GM18526 (cell line): ENCODE data around the gene FBF1.

ENCODE experiments used
- POLR2A ChIP-seq: IDR thresholded peaks from 3 replicates; pipeline ENCODE4 v1.6.1; 2011; ENCODE audit not compliant: insufficient read length; ENCODE audit errors: extremely low read depth

The FBF1 gene

DNA sequence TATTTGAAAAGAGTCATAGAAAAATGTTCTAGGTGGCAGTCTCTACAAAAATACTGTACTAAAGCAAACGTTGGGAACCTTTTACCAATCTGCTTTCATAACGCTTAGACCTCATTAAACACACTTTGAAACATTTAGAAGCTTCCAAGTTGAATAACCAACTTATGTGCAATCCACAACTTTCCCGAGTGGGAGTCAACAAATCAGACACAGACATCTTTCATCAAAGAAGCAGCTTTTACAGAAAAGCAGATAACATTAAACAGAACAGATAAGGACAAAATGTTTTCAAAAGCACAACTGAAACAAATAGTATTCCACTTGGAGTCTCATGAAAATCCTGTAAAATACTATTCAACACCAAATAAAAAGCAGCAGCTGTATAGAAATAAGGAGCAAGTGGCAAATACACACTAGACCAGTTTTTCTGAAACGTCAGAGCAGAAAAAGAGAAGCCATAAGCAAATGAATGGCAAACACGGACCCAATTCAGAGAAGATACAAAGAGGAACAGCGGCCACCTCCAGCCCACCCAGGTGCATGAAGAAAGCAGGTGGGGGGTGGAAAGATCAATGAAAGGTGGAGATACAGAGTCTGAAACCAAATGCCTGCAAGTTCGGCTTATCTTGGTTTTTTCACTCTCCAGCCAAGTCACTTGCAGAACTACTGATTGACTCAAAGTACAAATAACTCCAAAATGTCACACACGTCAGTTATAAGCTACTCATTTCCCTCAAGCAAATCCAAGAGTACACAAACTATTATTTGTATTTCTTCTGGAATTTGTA is 18.4 kb upstream of the FBF1 start:
- TF ChIP-seq POLR2A, result no peak

DNA sequence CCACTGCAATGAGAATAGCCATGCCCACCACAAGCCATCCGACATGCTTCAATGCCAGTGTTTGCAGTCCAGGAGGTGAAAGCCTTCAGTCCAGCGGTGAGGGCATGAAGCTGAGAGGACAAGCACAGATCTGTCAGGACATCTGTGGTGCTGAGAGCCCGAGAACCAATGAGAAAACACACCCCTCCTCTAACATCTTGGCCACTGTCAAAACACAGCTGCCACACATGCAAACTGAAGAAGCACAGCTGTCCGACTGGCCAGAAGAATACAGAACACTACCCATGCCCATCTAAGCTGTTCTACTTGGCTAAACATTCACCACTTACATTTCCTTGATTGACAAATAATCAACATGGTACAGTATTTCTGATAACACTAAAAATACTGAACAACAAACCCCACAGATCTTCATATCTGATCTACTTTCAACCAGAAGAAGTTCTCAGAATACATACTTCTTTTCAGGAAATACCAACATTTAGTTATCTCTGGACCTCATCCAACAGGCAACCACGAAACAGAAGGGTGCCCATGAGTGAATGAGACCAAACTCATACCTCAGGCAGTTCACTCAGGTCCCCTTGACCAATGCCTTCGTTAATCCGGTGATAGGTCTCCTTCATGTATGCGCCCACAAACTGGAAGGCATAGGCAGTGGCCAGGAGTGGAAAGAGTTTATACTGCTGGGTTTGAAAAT is 10.2 kb upstream of the FBF1 start:
- TF ChIP-seq POLR2A, result no peak

DNA sequence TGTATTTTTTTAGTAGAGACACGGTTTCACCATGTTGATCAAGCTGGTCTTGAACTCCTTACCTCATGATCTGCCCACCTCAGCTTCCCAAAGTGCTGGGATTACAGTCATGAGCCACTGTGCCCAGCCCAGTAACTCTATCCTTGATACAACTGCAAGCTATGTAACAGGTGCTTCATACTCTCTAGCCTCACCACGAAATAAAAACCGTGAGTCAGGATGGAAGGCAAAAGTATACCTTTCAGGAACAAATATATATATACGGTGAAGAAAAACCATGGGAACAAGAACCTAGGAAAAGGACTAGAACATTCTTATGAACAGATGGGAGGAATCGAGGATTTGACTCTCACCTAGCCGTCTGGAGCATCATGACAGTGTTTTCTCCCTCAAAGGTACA is 9.6 kb upstream of the FBF1 start:
- no peak for TF ChIP-seq POLR2A

DNA sequence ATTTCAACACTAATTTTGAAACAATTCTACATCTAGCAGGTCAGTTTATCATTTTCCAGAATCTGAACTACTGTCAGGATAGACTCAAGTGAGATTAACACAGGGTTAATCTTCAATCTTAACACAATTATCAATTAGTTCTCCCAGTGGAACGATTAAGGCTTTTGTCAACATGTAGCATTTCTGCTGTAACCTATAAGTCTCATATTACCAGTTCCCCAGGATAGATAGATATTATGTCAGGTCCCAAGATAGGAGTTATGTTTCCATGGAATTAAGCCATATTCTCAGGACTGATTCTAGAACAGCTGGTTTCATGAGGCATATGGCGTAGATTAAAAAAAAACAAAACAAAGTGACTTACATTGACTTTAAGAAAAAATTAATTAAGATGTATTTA is 4.4 kb upstream of the FBF1 start:
- TF ChIP-seq POLR2A, result no peak

DNA sequence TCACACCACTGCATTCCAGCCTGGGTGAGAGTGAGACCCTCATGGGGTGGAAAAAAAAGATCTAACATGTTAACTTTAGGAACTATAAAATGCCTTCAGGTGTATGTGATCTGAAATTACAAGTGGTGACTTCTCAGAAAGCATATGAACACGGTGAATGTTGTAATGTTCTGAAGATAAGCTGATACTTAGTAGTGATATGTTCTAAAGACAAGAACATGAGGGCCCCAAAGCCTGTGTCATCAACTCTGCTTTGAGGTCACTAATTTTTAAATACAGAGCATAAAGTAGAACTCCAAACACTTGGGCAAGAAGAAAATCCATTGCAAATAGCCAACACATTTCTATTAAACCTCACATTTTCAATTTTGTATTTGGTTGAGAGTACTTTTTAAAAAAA is 2.6 kb upstream of the FBF1 start:
- no peak for TF ChIP-seq POLR2A

DNA sequence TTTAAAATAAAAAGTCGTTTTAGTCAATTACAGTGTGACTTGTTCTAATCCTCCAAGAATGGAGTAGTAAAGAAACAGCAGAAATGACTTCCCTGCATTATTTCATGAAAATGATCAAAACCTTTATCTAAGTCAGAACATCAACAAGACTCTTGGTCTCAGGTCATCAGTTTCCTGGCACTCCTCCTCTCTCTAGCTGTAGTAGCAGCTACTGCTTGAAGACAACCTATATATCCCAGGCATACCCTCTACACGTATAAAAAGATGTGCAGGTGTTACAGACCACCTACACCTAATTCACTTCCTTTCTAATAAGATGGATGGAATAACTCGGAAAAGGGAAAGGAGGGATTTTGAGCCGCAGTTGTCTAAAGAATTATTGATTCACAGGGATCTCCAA is 1.6 kb upstream of the FBF1 start:
- TF ChIP-seq POLR2A, result no peak

DNA sequence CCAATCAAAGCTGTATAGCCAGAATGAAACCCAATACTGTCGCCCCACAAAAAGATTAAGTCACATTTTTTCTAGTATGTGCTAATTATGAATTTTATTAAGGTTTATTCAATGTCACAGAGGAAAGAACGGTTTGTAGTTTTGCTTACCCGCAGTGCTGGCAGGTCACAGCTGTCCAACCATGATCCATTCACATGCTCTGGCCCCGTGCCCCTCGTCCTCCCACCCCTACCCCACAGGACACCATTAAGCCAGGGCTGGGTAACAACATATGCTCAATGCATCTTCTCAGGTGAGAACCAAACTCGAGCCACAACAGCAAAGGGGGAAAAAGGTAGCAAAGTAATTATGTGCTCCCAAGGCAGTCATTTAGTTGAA is 589 bp upstream of the FBF1 start:
- no peak for TF ChIP-seq POLR2A

DNA sequence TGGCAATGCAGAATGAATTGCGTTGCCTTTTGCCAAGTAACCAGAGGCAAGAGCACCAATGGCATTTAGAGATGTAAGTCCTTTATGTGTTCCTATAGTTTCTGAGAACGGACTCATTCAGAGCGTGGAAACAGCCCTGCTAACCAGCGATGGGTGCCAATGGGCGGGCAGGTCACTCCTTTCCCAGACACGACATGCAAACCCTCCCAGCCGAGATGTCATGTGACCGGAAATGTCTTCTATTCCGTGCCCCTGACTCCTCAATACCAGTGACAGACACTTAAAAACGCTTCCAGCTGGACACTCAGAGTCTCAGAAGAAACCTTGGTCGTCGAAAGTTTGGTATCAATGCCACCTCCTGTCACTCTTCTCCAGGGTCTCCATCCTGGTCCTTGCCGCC is 3.2 kb downstream of the FBF1 start:
- TF ChIP-seq POLR2A, result no peak

DNA sequence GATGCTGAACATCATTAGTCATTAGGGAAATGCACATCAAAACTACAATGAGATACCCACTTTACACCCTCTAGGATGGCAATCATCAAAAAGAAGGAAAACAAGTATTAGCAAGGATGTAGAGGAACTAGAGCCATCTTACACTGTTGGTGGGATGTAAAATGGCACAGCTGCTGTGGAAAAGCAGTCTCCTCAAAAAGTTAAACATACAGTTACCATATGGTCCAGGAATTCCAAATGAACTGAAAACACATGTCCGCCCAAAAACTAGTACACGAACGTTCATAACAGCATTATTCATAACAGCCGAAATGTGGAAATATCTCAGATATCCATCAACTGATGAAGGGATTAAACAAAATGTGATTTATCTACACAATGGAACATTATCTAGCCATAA is 7.0 kb downstream of the FBF1 start:
- no peak for TF ChIP-seq POLR2A

DNA sequence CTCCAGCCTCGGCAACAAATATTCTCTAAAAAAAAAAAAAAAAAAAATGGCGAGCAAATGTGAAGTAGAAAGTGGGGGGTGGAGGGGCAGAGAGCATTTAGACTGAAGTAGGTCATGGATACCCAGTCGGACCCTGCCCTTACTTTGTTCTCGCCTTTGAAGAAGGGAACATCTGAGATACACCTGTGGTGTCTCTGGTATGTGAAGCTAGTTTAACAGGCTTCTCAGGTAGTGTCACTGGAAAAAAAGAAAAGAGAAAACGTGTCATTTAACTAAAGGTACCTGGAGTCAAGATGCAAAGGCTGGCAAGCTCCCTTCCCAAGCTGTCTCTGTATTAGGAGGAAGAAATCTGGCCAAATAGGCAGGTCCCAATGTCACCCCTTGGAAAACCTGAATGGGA is 8.0 kb downstream of the FBF1 start:
- TF ChIP-seq POLR2A, result no peak

DNA sequence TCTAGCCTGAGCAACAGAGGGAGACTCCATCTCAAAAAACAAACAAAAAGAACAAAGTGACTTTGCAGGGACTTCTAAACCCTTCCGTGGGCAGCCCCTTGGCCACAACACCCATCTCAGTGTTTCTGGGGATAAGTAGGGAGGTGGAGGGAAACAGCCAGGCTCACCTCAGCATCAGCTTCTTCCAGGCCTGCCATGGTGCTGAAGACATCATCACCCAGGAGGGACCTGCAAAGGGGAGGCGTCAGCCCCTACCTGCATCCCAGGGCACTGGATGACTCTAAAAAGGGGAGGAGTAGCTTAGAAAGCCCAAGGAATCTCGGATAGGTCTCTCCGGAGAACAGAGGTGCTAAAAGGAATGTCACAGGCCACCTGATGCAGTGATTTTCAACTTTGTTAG is 9.8 kb downstream of the FBF1 start:
- no peak for TF ChIP-seq POLR2A

DNA sequence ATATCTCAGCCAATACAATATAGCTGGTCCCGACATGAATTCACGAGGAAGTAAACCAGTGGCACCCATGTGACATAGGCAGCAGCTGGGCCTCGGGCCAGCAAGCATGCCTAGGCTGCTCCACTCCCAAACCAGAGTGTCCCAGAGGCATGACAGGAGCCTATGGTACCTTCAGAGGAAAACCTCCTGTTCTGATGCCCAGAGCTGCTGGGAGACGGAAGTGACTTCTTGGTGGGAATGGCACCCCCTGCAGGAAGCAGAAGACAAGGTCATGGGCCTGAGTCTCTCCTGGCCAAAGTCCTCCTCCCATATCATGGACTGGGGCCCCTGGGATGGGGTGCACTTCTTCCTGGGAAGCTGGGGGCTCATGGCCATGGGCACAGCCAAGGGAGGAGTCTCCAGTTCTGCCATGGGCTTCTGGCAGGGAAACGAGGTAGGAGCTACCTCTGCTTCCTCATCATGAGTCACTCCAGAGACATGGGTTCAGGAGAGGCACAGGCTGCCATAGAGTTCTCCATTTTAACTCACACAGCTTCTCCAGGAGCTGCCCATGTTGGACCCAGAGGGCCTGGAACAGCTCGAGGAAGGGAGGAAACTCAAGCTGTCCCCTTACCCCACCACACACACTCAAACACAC is 13.4 kb downstream of the FBF1 start:
- TF ChIP-seq POLR2A, result no peak

DNA sequence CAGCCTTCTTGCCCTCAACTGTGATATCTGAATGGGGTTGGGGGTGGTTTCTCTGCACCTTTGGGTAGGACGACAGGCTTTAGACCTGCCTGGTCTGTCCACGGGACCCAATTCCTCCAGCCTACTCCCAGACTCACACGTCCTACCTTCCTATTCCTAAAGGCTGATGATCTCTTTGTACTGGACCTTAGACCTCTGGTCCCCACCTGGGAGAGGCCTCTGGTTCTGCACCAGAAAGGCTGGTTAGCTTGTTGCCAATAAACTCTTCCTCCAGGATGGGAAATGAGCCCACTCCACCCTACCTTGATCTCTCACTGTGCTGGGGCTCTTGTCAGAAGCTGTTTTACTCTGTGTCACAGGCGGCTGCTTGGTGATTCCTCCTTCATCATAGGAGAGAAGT is 14.4 kb downstream of the FBF1 start:
- TF ChIP-seq POLR2A, result no peak

DNA sequence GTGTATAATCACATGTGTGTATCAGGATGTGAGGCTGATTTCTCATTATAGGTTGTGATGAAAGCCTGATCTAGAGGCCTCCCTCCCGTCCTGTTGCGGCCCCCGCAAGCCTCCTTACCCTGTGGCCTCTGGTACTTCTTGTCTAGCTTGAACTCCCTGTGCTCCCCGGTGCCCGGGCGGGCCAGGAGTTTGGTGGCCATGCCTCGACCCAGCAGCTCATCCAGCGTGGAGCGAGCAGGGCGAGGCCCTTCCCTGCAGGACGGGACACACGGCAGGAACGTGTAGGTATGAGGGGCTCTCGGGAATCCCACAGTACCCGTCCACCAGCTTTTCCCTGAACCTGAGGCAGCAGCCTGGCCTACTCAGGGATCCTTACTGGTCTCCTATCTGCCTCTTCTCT is 14.9 kb downstream of the FBF1 start:
- no peak for TF ChIP-seq POLR2A

DNA sequence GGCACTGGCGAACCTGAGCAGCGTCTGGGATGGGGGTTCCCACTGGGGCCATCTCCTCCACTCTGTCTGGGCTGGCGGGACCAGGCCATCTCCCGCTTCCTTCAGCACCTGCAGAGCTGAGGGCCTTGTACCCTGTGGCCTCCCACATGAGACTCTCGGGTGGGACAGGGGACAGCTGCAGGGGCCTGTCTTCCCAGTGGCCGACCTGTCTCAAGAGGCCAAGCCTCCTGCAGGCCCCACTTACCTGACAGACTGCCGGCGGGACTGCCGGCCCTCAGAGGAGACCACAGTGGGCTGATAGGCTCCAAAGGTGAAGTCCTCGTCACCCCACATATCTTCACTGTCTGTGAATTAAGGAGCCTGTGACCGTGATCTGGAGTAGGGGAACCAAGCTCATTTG is 15.7 kb downstream of the FBF1 start:
- TF ChIP-seq POLR2A, result no peak
